Measurements from ENCODE around the gene KCNQ4. TPM values are rescaled to one million over a fixed set of nuclear protein-coding genes. Genes with fewer than 3 reads are reported as not detected.

The KCNQ4 gene
- total and polyA plus RNA-seq, 2 donors (not counting 3 experiments of a cell fraction or from before 2014, with no cell fraction given), result 0.06 to 0.07 TPM

DNA sequence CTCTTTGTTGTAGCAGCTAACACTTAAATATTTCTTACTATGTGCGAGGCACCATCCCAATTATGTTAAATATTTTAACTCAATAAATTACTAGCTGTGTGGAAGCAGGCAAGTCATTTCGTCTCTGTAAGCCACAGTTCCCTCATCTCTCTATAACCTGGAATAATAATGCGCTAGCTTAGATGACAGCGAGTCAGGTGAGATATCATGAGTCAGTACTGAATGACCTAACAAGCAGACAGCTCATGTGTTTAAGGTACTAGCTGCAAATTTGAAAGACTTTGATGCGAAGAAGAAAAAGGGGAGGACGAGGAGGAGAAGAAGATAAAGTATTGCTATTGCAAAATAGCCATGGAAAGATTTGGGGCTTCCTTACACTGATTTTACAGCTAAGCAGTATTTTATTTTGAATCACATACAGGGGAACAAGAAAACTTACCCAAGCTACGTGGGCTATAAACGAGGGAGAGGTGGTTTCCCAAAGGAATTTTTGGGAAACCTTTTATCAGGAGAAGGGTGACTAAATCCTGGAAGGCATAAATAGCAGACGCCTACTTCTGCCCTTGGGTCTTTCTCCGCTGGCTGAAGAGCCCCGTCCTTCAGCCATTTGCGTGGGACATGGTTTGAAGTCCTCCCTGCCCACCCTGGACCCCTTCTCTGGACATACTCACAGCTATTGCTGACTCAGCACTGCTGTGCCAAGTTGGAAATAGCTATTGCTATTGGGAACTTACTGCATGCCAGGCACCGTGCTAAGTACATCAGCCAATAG lies 69.7 kb downstream of the KCNQ4 start:
- no peak overlapping the region for H2AFZ ChIP-seq (ENCODE audit: low read depth, low read length)
- H3K36me3 ChIP-seq (ENCODE audit: control insufficient read depth in 2 of 2, extremely low read depth in 1 of 2, insufficient read depth in 2 of 2, low read length in 2 of 2), result no peaks in the 10 kb centered on the region
- BruUV-seq (replicated peaks), result no TSS peak
- H3K9me1 ChIP-seq (replicated peaks; ENCODE audit: control insufficient read depth, extremely low read depth, insufficient read depth, low read length), result no peaks in the 10 kb centered on the region
- no peaks in the 10 kb centered on the region for H3K27me3 ChIP-seq (ENCODE audit: control insufficient read depth in 2 of 2, insufficient read depth in 2 of 2, low read length in 2 of 2)
- no peaks in the 10 kb centered on the region for H3K79me2 ChIP-seq (ENCODE audit: control insufficient read depth, insufficient read depth, low read length)
- dilution Hi-C loops (cut with MboI; ENCODE audit: extremely low pct_ligation_motif_present, low sequenced_read_pairs), result no loop called here
- ChIA-PET POLR2A (interaction anchor here (1.1 kb wide), 1 partner anchor 9 kb away, joined by 3 read pairs; the partner anchor contains the start of gene CITED4), CTCF (interaction anchor here (1.2 to 23.4 kb wide), 3 partner anchors 9 to 95 kb away, joined by 3 to 898 read pairs (median 8); partner anchors contain the start of gene CITED4)
- DNase-seq (ENCODE audit: low read depth, low spot score) (no peak), FAIRE-seq (no peak)
- H3K4me2 ChIP-seq (ENCODE audit: insufficient read depth, low read length), result no peak overlapping the region
- TF ChIP-seq EZH2 (IDR thresholded peaks at IDR 0.05; ENCODE audit: borderline replicate concordance, low read depth, low read length, severe bottlenecking) (no peak), GATA2 (IDR thresholded peaks at IDR 0.05; ENCODE audit: insufficient read depth, insufficient read length, low read depth, low read length) (no peak)
- H3K9me3 ChIP-seq (replicated peaks; ENCODE audit: control insufficient read depth, insufficient read depth, low read length), result no peaks in the 10 kb centered on the region
- no peak overlapping the region for H3K27ac ChIP-seq (ENCODE audit: insufficient read depth, low read depth, low read length)
- intact Hi-C loops (cut with micrococcal nuclease), result no loop called here
- H4K20me1 ChIP-seq (replicated peaks; ENCODE audit: control insufficient read depth, extremely low read depth, insufficient read depth, low read length), result no peaks in the 10 kb centered on the region
- H3K9ac ChIP-seq (replicated peaks; ENCODE audit: extremely low read depth, insufficient read depth, low read length), result no peak overlapping the region
- no peak overlapping the region for H3K4me3 ChIP-seq (replicated peaks in 1 of 3; ENCODE audit: insufficient read depth in 1 of 3, low read depth in 1 of 3, low read length in 3 of 3)
- no peaks in the 10 kb centered on the region for H3K4me1 ChIP-seq (ENCODE audit: control insufficient read depth, extremely low read depth, insufficient read depth, low read length)

- no peaks in the 10 kb centered on the region for H3K4me1 ChIP-seq (ENCODE audit: control insufficient read depth, extremely low read depth, insufficient read depth, low read length)
- no peaks in the 10 kb centered on the region for H4K20me1 ChIP-seq (replicated peaks; ENCODE audit: control insufficient read depth, extremely low read depth, insufficient read depth, low read length)
- H3K4me3 ChIP-seq (replicated peaks in 1 of 3; ENCODE audit: insufficient read depth in 1 of 3, low read depth in 1 of 3, low read length in 3 of 3), result no peak overlapping the region
- no peaks in the 10 kb centered on the region for H3K9me1 ChIP-seq (replicated peaks; ENCODE audit: control insufficient read depth, extremely low read depth, insufficient read depth, low read length)
- H3K36me3 ChIP-seq (ENCODE audit: control insufficient read depth in 2 of 2, extremely low read depth in 1 of 2, insufficient read depth in 2 of 2, low read length in 2 of 2), result no peaks in the 10 kb centered on the region
- H3K9ac ChIP-seq (replicated peaks; ENCODE audit: extremely low read depth, insufficient read depth, low read length), result no peak overlapping the region
- no peaks in the 10 kb centered on the region for H3K79me2 ChIP-seq (ENCODE audit: control insufficient read depth, insufficient read depth, low read length)
- ChIA-PET POLR2A (interaction anchor here (1.1 kb wide), 1 partner anchor 8 kb away, joined by 3 read pairs; the partner anchor contains the start of gene CITED4), CTCF (interaction anchor here (1.2 to 23.4 kb wide), 3 partner anchors 8 to 95 kb away, joined by 3 to 898 read pairs (median 8); partner anchors contain the start of gene CITED4)
- no peak overlapping the region for H3K27ac ChIP-seq (ENCODE audit: insufficient read depth, low read depth, low read length)
- intact Hi-C loops (cut with micrococcal nuclease), result no loop called here
- no peak overlapping the region for H2AFZ ChIP-seq (ENCODE audit: low read depth, low read length)
- DNase-seq (ENCODE audit: low read depth, low spot score) (no peak), FAIRE-seq (no peak)
- no peaks in the 10 kb centered on the region for H3K9me3 ChIP-seq (replicated peaks; ENCODE audit: control insufficient read depth, insufficient read depth, low read length)
- no peaks in the 10 kb centered on the region for H3K27me3 ChIP-seq (ENCODE audit: control insufficient read depth in 2 of 2, insufficient read depth in 2 of 2, low read length in 2 of 2)
- no peak for TF ChIP-seq CTCF (IDR thresholded peaks at IDR 0.05; ENCODE audit: extremely low read depth in 1 of 2, insufficient read depth in 1 of 2, low read depth in 1 of 2, low read length in 2 of 2)
- no peak for TF ChIP-seq EZH2 (IDR thresholded peaks at IDR 0.05; ENCODE audit: borderline replicate concordance, low read depth, low read length, severe bottlenecking)
- TF ChIP-seq, protein P1, sequence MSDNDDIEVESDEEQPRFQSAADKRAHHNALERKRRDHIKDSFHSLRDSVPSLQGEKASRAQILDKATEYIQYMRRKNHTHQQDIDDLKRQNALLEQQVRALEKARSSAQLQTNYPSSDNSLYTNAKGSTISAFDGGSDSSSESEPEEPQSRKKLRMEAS (IDR thresholded peaks at IDR 0.05; ENCODE audit: insufficient read depth, insufficient read length), result no peak
- TF ChIP-seq POLR2AphosphoS5 (IDR thresholded peaks at IDR 0.05; ENCODE audit: insufficient read depth, low read depth, low read length), result no peak
- no peak for TF ChIP-seq FOS (IDR thresholded peaks at IDR 0.05; ENCODE audit: borderline replicate concordance, insufficient read depth, low read length)
- TF ChIP-seq POLR2A (IDR thresholded peaks at IDR 0.05; ENCODE audit: low read depth, low read length), result no peak
- TF ChIP-seq JUN (IDR thresholded peaks at IDR 0.05; ENCODE audit: borderline replicate concordance, insufficient read depth, insufficient read length, low read depth), result no peak
- no peak for TF ChIP-seq MYC (IDR thresholded peaks at IDR 0.05; ENCODE audit: low read depth, low read length)
- no peak for TF ChIP-seq GATA2 (IDR thresholded peaks at IDR 0.05; ENCODE audit: insufficient read depth, insufficient read length, low read depth, low read length)
- no TSS peak for BruUV-seq (replicated peaks)
- dilution Hi-C loops (cut with MboI; ENCODE audit: extremely low pct_ligation_motif_present, low sequenced_read_pairs), result no loop called here
- no peak overlapping the region for H3K4me2 ChIP-seq (ENCODE audit: insufficient read depth, low read length)
Measured at GRCh38 chr1:40853885-40854170, 70.2 kb downstream of the KCNQ4 start.
